HCT116 (cell line): ENCODE data around the gene COL10A1. TPM values are rescaled to one million over a fixed set of nuclear protein-coding genes. Genes with fewer than 3 reads are reported as not detected.
"Not testable (repeated sequence)": the region's sequence is repeated elsewhere in the genome, so short reads cannot be mapped to it uniquely, and the experiment has no call there.

Experiments
- ATAC-seq: fragments of 200-7000 bp; cut with Tn5 transposase; 2 replicates; pipeline ENCODE4 v1.9.1; 2020; ENCODE audit warnings: mild to moderate bottlenecking, moderate library complexity
- BruUV-seq: library from RNA; stranded (reverse); fragments of 400-500 nt; replicated peaks from 2 replicates; lab custom pipeline; 2021; lab: Mats Ljungman, UMichigan
- CTCF ChIA-PET: fragments of 300-600 bp; sonication (Branson Sonifier 250); formaldehyde crosslinking; loops from one replicate; lab custom pipeline; 2021; ENCODE audit warnings: antibody characterized with exemption; lab: Charles Lee
- POLR2A ChIA-PET: fragments of 300-600, 350-600 bp; sonication (Branson Sonifier 250); formaldehyde crosslinking; loops from one replicate; lab custom pipeline; 2021; ENCODE audit warnings: antibody characterized with exemption; lab: Charles Lee
- RAD21 ChIA-PET, 2 experiments: fragments of 300-600 bp; sonication (Branson Sonifier 250); formaldehyde crosslinking; loops; one replicate each; lab custom pipeline; 2023; ENCODE audit warnings: low total read pairs in 2 of 2; ENCODE audit not compliant: uncharacterized antibody in 2 of 2, unreplicated experiment in 2 of 2, low non-redundant PET in 1 of 2; lab: Charles Lee
- DNase-seq: peaks from one replicate; pipeline ENCODE4 v3.0.0-alpha.2; 2010; ENCODE audit warnings: low read depth, low spot score
- H2AFZ ChIP-seq: fragments of 200-600 bp; shearing (Covaris generic), sonication (generic); 2 replicates; pipeline ENCODE4 v1.6.1; 2017; ENCODE audit warnings: low read depth, mixed run types, mixed read lengths, antibody characterized with exemption, low read length; ENCODE audit not compliant: poor library complexity, severe bottlenecking
- H3K27ac ChIP-seq: 2 replicates; pipeline ENCODE4 v1.5.1; 2012; ENCODE audit warnings: low read depth, low read length
- H3K27me3 ChIP-seq: fragments of 200-600 bp; sonication (generic); 2 replicates; pipeline ENCODE4 v1.6.1; 2016; ENCODE audit warnings: mixed run types, low read length, mixed read lengths; ENCODE audit not compliant: insufficient read depth
- H3K36me3 ChIP-seq, 2 experiments: fragments of 200-500 bp in 1 of 2; fragments of 200-600 bp in 1 of 2; sonication (Bioruptor generic) in 1 of 2; sonication (generic) in 1 of 2; 2 replicates each; pipeline versions ENCODE4 v1.5.1 to v1.6.1; 2014 to 2016; ENCODE audit warnings: low read length in 2 of 2, inconsistent platforms in 1 of 2, mixed read lengths in 1 of 2, mixed run types in 1 of 2; ENCODE audit not compliant: insufficient read depth in 2 of 2, control insufficient read depth in 1 of 2
- H3K4me1 ChIP-seq, 2 experiments: fragments of 200-600 bp in 1 of 2; sonication (generic) in 1 of 2; 2 replicates each; pipeline versions ENCODE4 v1.5.1 to v1.6.1; 2012 to 2017; ENCODE audit warnings: low read length in 2 of 2, inconsistent platforms in 1 of 2, mild to moderate bottlenecking in 1 of 2, mixed read lengths in 1 of 2, mixed run types in 1 of 2, moderate library complexity in 1 of 2; ENCODE audit not compliant: insufficient read depth in 2 of 2, control insufficient read depth in 1 of 2
- H3K4me2 ChIP-seq: fragments of 200-600 bp; sonication (generic); 2 replicates; pipeline ENCODE4 v1.6.1; 2017; ENCODE audit warnings: mixed run types, low read length, mixed read lengths
- H3K4me3 ChIP-seq, 2 experiments: fragments of 200-600 bp in 1 of 2; sonication (generic) in 1 of 2; replicated peaks in 1 of 2; 2 replicates each; pipeline ENCODE4 v1.5.1; 2011 to 2016; ENCODE audit warnings: low read length in 2 of 2, control low read depth in 1 of 2, low read depth in 1 of 2, mild to moderate bottlenecking in 1 of 2, mixed read lengths in 1 of 2, mixed run types in 1 of 2
- H3K79me2 ChIP-seq: fragments of 200-600 bp; sonication (generic); 2 replicates; pipeline ENCODE4 v1.6.1; 2017; ENCODE audit warnings: mild to moderate bottlenecking, mixed run types, low read length, moderate library complexity, mixed read lengths; ENCODE audit not compliant: insufficient read depth
- H3K9ac ChIP-seq: fragments of 200-600 bp; sonication (generic); 2 replicates; pipeline ENCODE4 v1.6.1; 2016; ENCODE audit warnings: low read length, mixed read lengths
- H3K9me2 ChIP-seq: fragments of 200-600 bp; sonication (generic), shearing (Covaris generic); 2 replicates; pipeline ENCODE4 v1.6.1; 2017; ENCODE audit warnings: mixed run types, mild to moderate bottlenecking, moderate library complexity; ENCODE audit not compliant: insufficient read depth
- H3K9me3 ChIP-seq, 2 experiments: fragments of 200-500 bp in 1 of 2; fragments of 200-600 bp in 1 of 2; sonication (Bioruptor generic) in 1 of 2; sonication (generic) in 1 of 2; 2 replicates each; pipeline ENCODE4 v1.6.1; 2014 to 2017; ENCODE audit warnings: low read length in 2 of 2, mixed read lengths in 2 of 2, inconsistent platforms in 1 of 2, low read depth in 1 of 2, mild to moderate bottlenecking in 1 of 2, mixed run types in 1 of 2, moderate library complexity in 1 of 2; ENCODE audit not compliant: control insufficient read depth in 1 of 2, insufficient read depth in 1 of 2
- H4K20me1 ChIP-seq: fragments of 200-600 bp; sonication (generic), shearing (Covaris generic); 2 replicates; pipeline ENCODE4 v1.6.1; 2017; ENCODE audit warnings: mixed run types, mild to moderate bottlenecking, moderate library complexity; ENCODE audit not compliant: insufficient read depth
- CTCF ChIP-seq, 3 experiments: fragments of 200-600 bp in 1 of 3; sonication (generic) in 1 of 3; IDR thresholded peaks in 2 of 3; conservative IDR thresholded peaks in 1 of 3; 2 replicates each; pipeline ENCODE4 v1.5.1; 2012 to 2017; ENCODE audit warnings: low read depth in 2 of 3, low read length in 2 of 3, antibody characterized with exemption in 1 of 3, borderline replicate concordance in 1 of 3, control low read depth in 1 of 3, mild to moderate bottlenecking in 1 of 3, mixed read lengths in 1 of 3, mixed run types in 1 of 3, moderate library complexity in 1 of 3; ENCODE audit not compliant: insufficient read depth in 1 of 3
- POLR2A ChIP-seq: IDR thresholded peaks from 2 replicates; pipeline ENCODE4 v1.7.0; 2011; ENCODE audit warnings: borderline replicate concordance; ENCODE audit not compliant: insufficient read depth, insufficient read length; ENCODE audit errors: extremely low read depth
- RAD21 ChIP-seq: IDR thresholded peaks from 2 replicates; pipeline ENCODE4 v1.6.1; 2012; ENCODE audit warnings: low read depth, mild to moderate bottlenecking
- REST ChIP-seq: IDR thresholded peaks from 2 replicates; pipeline ENCODE4 v1.6.1; 2012; ENCODE audit warnings: low read depth
- intact Hi-C: fragments of 100-400 bp; cut with micrococcal nuclease; formaldehyde crosslinking; loops from 2 replicates; pipeline ENCODE4 v1.10.0; 2022
- total RNA-seq: library from RNA; stranded (reverse); gene quantifications from one replicate; pipeline ENCODE4 v1.2.1, GENCODE V29; 2021; ENCODE audit not compliant: unreplicated experiment

The COL10A1 gene
- total RNA-seq, 1 experiment from 2014 or later: not detected

GRCh38 chr6:116096979-116097816 lies 28.7 kb downstream of the COL10A1 start:
- H3K9me3 ChIP-seq: peaks cover 5 to 10% of the 10 kb centered on the region in 2 experiments; a peak in 2 of 4 replicates
- peaks cover 6 to 18% of the 10 kb centered on the region in 2 experiments; a peak in 3 of 4 replicates for H3K4me1 ChIP-seq
- no peaks in the 10 kb centered on the region for H3K36me3 ChIP-seq
- ChIA-PET POLR2A (no interaction called here), CTCF (interaction anchor here (0.6 to 3.0 kb wide), 14 partner anchors 9 to 201 kb away, joined by 3 to 39 read pairs (median 4); partner anchors contain the start of gene FRK), RAD21 (interaction anchor here in 1 of 2 experiments (1.4 kb wide), 1 partner anchor 86 kb away, joined by 9 read pairs; no protein-coding TSS in a partner anchor)
- no peaks in the 10 kb centered on the region for H3K27me3 ChIP-seq
- DNase-seq (no peak), ATAC-seq (no peak)
- intact Hi-C loops: loop anchor here (2.0 to 5.0 kb wide), 3 partner anchors 86 to 1350 kb away; no protein-coding TSS in a partner anchor
- no peak overlapping the region for H3K4me2 ChIP-seq
- H3K9ac ChIP-seq: no peak overlapping the region
- H4K20me1 ChIP-seq: no peaks in the 10 kb centered on the region
- no peak overlapping the region for H2AFZ ChIP-seq
- no peaks in the 10 kb centered on the region for H3K9me2 ChIP-seq
- H3K27ac ChIP-seq: no peak overlapping the region
- no TSS peak for BruUV-seq
- H3K4me3 ChIP-seq: no peak overlapping the region
- peaks cover 10% of the 10 kb centered on the region for H3K79me2 ChIP-seq
- TF ChIP-seq POLR2A: no peak
- peak; percentile 65 for TF ChIP-seq RAD21
- TF ChIP-seq CTCF (IDR thresholded peaks at IDR 0.05 in 2 of 3, conservative IDR thresholded peaks at IDR 0.05 in 1 of 3; ENCODE audit: borderline replicate concordance in 1 of 3, insufficient read depth in 1 of 3, low read depth in 2 of 3, low read length in 2 of 3): peak in 2 of 3 experiments; percentile 35 to 50; a peak in 4 of 6 replicates
- no peak for TF ChIP-seq REST

GRCh38 chr6:116096048-116096759 lies 29.7 kb downstream of the COL10A1 start:
- ChIA-PET CTCF (interaction anchor here (0.8 to 3.0 kb wide), 9 partner anchors 10 to 200 kb away, joined by 3 to 39 read pairs (median 4); partner anchors contain the start of gene FRK), RAD21 (interaction anchor here in 1 of 2 experiments (1.4 kb wide), 1 partner anchor 85 kb away, joined by 9 read pairs; no protein-coding TSS in a partner anchor)
- H3K9ac ChIP-seq, H3K36me3 ChIP-seq, H3K9me3 ChIP-seq, H3K4me2 ChIP-seq, DNase-seq, BruUV-seq, H3K9me2 ChIP-seq, H4K20me1 ChIP-seq, H3K4me3 ChIP-seq, H3K27me3 ChIP-seq, H3K27ac ChIP-seq, H3K4me1 ChIP-seq, ATAC-seq, H3K79me2 ChIP-seq, H2AFZ ChIP-seq, POLR2A ChIA-PET: not testable (repeated sequence)
- intact Hi-C loops: loop anchor here (2.0 to 5.0 kb wide), 3 partner anchors 85 to 1349 kb away; no protein-coding TSS in a partner anchor
